Hindlimb muscle (tissue), 1 donor: ENCODE data around the gene NCKAP5L. TPM values are rescaled to one million over a fixed set of nuclear protein-coding genes. Genes with fewer than 3 reads are reported as not detected.
"Not testable (repeated sequence)": the region's sequence is repeated elsewhere in the genome, so short reads cannot be mapped to it uniquely, and the experiment has no call there.

ENCODE experiments used
- DNase-seq: peaks from one replicate; pipeline ENCODE4 v3.0.0-alpha.2; 2013
- polyA plus RNA-seq: library from polyadenylated mRNA; unstranded; fragments of 120-200 nt; gene quantifications from one replicate; pipeline ENCODE4 v1.2.1, GENCODE V29; 2013; ENCODE audit not compliant: insufficient read length

Gene NCKAP5L
- polyA plus RNA-seq, 1 donor, result 56.8 TPM

DNA sequence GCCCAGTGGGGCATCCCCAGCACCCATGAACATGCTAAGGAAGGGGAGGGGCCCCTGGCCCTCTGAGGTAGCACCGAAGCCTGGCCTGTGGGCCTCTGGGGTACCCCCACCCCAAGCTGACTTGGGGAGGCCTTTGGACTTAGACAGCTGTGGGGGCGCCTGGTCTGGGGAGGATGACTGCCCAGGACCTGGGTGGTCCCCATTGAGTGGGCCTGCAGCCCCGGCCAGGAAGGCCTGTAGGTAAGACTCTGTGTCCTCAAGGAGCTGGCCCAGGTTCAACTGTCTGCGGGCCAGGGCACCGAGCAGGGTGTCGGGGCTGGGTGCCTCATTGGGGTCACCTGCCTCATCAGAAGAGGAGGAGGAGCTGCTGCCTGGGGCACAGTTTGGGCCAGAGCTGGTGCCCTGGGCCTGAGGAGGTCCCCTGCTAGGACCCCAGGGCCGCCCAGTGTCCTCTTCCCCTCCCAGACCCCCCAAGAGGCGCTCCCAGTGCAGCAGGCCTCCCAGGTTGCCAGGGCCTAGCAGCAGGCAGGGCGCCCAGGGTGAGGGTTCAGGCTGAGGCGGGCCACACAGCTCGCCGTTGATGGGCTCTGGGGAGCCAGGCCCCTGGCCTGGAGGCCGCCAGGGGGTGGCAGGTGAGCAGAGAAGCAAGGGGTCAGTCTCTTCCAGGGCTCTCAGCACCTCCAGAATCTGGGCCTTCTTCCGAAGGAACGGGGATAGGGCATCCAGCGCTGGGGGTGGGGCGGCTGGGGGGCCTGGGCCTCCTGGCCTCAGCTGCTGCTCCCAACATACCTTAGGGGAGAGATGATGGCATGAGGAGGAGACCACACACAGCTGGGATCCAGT is 31.4 kb downstream of the NCKAP5L start:
- no peak for DNase-seq

GRCh38 chr12:49796155-49796554 is 32.1 kb downstream of the NCKAP5L start:
- no peak for DNase-seq

DNA sequence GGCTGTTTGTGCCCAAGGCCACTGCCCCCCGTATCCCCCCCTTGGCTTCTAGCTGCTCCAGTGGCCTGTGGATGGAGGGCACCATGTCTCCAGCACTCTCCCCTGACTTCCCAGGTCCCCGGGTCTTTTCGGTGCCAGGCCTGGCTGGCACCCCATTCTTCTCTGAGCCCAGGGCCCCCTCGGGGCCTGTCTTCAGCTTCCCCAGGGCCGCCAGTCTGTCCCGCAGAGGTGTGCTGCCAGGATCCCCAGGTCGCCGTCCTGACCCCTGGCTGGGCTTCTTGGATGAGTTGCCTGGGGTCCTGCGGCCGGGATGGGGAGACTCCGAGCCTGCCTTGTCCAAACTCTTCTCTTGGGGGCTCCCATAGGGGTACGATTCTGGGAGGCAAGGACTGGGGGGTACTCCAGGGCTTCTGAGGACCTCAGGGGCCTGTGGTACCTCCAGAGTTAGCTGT is 32.5 kb downstream of the NCKAP5L start:
- no peak for DNase-seq

- no peak for DNase-seq
These were observed 33.2 kb downstream of the NCKAP5L start for GRCh38 chr12:49794811-49795653.

DNA sequence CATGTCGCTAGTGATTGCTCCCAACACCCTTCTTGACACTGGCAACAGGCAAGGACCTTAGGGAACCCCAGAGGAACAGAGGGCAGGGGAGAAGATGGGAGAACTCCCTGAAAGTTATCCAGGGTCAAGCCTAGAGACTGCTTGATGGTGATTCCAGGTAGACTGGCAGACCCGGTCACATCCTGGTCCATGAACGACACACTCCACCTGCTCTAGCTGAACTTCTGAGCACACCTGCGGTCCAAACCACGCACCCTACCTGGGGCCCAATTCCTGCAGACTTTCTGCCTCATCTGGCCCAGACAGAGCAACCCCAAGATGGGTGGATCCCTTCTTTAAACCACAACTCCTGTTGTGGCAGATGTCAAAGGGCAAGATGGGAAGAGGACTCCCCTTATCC is 34.2 kb downstream of the NCKAP5L start:
- DNase-seq, result no peak

GRCh38 chr12:49793620-49794019 is 34.6 kb downstream of the NCKAP5L start:
- no peak for DNase-seq

- DNase-seq, result no peak
These were observed 35.1 kb downstream of the NCKAP5L start for GRCh38 chr12:49792976-49793580.

DNA sequence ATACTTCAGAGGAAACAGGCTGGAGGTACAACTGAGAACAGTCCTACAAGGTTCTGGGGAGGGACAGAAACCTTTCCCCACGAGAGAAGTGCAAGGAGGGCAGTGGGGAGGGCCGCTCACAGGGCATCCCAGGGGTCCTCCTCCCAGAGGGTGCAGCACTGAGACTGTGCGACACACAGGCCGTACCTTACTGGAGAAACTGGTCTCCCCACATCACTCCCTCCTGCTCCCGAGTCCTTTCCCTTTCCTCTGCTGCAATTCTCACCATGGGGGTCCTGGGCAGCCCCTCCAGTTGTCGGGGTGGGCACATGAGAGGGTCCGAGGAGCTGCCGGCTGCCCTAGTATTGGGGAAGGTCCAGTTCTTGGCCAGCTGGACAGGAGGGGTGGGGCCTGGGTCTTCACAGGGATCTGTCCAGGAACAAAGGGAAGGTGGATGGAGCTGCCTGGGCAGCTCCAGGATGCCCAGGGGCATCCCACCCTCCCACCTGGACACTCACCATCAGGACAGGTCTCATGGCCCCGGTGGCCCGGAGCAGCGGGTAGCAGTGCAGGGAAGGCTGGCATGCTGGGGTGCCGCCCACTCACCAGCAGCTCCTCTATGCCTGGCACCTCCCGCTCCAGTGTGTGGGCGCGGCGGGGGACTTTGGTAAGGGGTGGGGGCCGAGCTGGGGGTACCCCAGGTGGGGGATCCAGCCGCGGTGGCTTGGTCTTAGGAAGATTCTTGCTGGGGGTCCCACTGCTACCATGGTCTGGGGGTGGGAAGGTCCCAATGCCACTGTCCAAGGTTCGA is 35.8 kb downstream of the NCKAP5L start:
- DNase-seq, result no peak

GRCh38 chr12:49791700-49792099 is 36.5 kb downstream of the NCKAP5L start:
- DNase-seq, result no peak

- DNase-seq, result no peak
These were observed 37.3 kb downstream of the NCKAP5L start for GRCh38 chr12:49790741-49791555.

GRCh38 chr12:49789992-49790391 is 38.2 kb downstream of the NCKAP5L start:
- no peak for DNase-seq

GRCh38 chr12:49787672-49788071 is 40.5 kb downstream of the NCKAP5L start:
- no peak for DNase-seq

DNA sequence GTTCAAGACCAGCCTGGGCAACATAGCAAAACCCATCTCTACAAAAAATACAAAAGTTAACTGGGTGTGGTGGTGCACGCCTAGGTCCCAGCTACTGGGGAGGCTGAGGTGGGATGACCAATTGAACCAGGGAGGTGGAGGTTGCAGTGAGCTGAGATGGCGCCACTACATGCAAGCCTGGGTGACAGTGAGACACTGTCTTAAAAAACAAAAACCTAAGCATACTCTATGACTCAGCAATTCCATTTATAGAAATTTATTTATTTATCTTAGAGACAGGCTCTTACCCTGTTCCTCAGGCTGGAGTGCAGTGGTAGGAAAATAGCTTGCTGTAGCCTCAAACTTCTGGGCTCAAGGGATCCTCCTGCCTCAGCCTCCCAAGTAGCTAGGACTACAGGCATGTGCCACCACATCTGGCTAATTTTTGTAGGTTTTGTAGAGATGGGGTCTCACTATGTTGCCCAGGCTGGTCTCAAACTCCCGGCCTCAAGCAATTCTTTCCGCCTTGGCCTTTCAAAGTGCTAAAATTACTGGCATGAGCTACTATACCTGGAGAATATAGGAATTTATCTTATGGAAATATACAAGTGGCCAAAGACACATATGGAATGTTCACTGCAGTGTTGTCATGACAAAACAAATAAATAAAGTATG is 43.3 kb downstream of the NCKAP5L start:
- DNase-seq, result no peak

DNA sequence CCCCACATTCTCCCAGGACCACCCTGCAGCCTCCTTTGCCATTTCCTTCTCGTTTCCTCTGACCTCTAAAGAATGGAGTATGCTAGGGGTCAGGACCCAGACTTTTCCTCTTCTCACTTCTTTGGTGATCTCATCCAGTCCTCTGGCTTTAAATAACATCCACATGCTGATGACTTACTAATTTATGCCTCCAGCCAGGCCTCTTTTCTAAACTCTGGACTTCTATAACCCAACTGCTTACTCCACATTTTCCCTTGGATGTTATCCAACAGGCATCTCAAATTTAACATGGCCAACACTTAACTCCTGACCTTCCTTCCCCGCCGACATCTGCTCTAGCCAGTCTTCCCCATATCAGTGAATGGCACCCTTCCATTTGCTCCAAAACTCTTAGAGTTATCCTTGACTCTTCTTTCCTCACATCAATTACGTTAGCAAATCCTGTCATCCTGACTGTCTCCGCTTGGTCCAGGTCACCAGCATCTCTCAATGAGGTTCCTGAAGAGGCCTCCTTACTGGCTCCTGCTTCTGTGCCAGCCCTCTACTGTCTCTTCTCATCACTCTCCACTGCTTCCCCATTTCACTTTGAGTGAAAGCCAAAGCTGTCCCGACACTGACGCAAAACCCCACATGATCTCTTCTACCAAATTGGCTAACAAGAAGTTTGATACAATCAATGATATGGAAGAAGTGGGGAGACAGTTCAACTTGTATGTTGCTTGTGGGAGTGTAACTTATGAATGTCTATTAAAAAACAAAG is 44.1 kb downstream of the NCKAP5L start:
- DNase-seq, result peak; percentile 54

GRCh38 chr12:49780914-49781313 is 47.3 kb downstream of the NCKAP5L start:
- DNase-seq, result not testable (repeated sequence)

- DNase-seq, result no peak
These were observed 48.6 kb downstream of the NCKAP5L start for GRCh38 chr12:49779581-49779980.

- no peak for DNase-seq
These were observed 50.1 kb downstream of the NCKAP5L start for GRCh38 chr12:49777800-49778748.

DNA sequence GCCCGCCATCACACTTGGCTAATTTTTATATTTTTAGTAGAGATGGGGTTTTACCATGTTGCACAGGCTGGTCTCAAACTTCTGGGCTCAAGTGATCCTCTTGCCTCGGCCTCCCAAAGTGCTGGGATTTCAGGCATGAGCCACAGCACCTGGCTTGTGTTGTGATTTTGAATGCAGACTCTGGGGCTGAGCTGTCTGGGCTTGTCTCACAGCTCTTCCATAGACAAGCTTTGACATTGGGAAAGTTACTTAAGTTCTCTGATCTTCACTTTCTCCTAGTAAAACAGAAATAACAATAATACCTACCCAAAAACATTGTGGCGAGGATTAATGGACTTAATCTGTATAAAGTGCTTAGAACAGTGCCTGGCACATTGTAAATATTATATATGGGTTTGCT is 50.9 kb downstream of the NCKAP5L start:
- no peak for DNase-seq

DNA sequence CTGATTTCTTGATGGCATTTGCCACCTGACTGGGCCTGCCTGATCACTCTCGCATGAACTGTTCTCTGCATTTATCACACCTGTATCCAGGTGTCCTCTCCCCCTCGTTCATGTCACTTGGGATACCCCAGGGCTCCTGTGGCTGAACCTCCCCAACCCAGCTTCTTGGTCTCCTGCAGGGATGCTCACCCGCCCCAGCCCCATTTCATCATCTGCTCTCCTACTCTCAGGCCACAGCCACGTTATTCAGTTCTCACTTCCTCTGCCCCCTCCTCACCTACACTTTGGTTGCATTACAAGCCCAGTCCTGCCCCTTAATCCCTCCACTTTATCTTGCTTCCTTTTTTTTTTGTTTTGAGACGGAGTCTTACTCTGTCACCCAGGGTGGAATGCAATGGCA is 51.4 kb downstream of the NCKAP5L start:
- no peak for DNase-seq
